Measurements from ENCODE around the gene LGALS3BP. TPM values are rescaled to one million over a fixed set of nuclear protein-coding genes. Genes with fewer than 3 reads are reported as not detected.

The LGALS3BP gene
- total and polyA plus RNA-seq, 2 of the 8 experiments (the other 6 are each of a cell fraction or from before 2014, with no cell fraction given): 56.1 to 61.6 TPM

GRCh38 chr17:78951967-78952551 lies 27.7 kb downstream of the LGALS3BP start:
- Histone ChIP-seq H3K4me2 (ENCODE audit: insufficient read depth in 1 of 2, low read depth in 2 of 2, low read length in 2 of 2) (no peak overlapping the region), H3K36me3 (ENCODE audit: control insufficient read depth in 2 of 4, insufficient read depth in 4 of 4, low read length in 3 of 4) (no peaks in the 10 kb centered on the region), H3K18ac (ENCODE audit: extremely low read depth, low read length) (no peak overlapping the region), H3K23ac (ENCODE audit: insufficient read length) (no peak overlapping the region), H3K4ac (replicated peaks; ENCODE audit: insufficient read length, low read depth, low read length) (no peak overlapping the region), H3K4me1 (replicated peaks in 1 of 4; ENCODE audit: control insufficient read depth in 3 of 4, insufficient read depth in 4 of 4, low read length in 3 of 4) (peaks cover 0 to 7% (median under 1%) of the 10 kb centered on the region in 4 experiments; a peak in 3 of 7 replicates), H2BK12ac (ENCODE audit: low read depth, low read length) (no peak overlapping the region), H2AK5ac (ENCODE audit: low read depth, low read length) (no peak overlapping the region), H3K27ac (ENCODE audit: low read depth, low read length) (no peak overlapping the region), H3K9me3 (ENCODE audit: insufficient read depth in 2 of 2, low read depth in 1 of 2, low read length in 1 of 2) (peaks cover 10 to 15% of the 10 kb centered on the region in 2 experiments; a peak in 3 of 4 replicates), H2BK20ac (ENCODE audit: low read length) (peak overlapping the region; percentile 61; the same call in 1 of the 2 replicates), H3K79me1 (ENCODE audit: low read depth, low read length) (no peaks in the 10 kb centered on the region), H3K56ac (replicated peaks; ENCODE audit: insufficient read length, low read depth, low read length) (no peak overlapping the region), H3K14ac (ENCODE audit: insufficient read length) (no peak overlapping the region), H2AFZ (ENCODE audit: low read length) (peak overlapping the region; percentile 49; the same call in 1 of the 2 replicates), H4K8ac (ENCODE audit: extremely low read depth, insufficient read depth, low read length) (no peak overlapping the region), H3K27me3 (replicated peaks in 1 of 4; ENCODE audit: control insufficient read depth in 3 of 4, extremely low read depth in 1 of 4, insufficient read depth in 3 of 4, low read length in 3 of 4) (no peaks in the 10 kb centered on the region), H4K5ac (ENCODE audit: insufficient read length, low read depth, low read length) (no peak overlapping the region), H3K23me2 (ENCODE audit: low read depth, low read length) (0 out of 2 replicates have a peak, but pooled peaks cover 1% of the 10 kb centered on the region), H2BK120ac (replicated peaks; ENCODE audit: low read depth, low read length) (no peak overlapping the region), H4K20me1 (replicated peaks in 1 of 2; ENCODE audit: control insufficient read depth in 1 of 2, insufficient read depth in 2 of 2, low read length in 2 of 2) (no peaks in the 10 kb centered on the region), H3K79me2 (ENCODE audit: control insufficient read depth in 1 of 2, insufficient read depth in 2 of 2, low read length in 2 of 2) (no peaks in the 10 kb centered on the region), H2BK15ac (ENCODE audit: low read length) (no peak overlapping the region), H2BK5ac (ENCODE audit: low read depth, low read length) (no peak overlapping the region), H3K9ac (replicated peaks in 1 of 4; ENCODE audit: extremely low read depth in 1 of 4, low read depth in 3 of 4, low read length in 3 of 4) (no peak overlapping the region), H3K4me3 (ENCODE audit: extremely low read depth in 1 of 4, insufficient read depth in 2 of 4, low read depth in 3 of 4, low read length in 4 of 4) (no peak overlapping the region), H4K91ac (replicated peaks; ENCODE audit: insufficient read length, low read length) (no peak overlapping the region)
- CTCF ChIA-PET (ENCODE audit: partially characterized antibody): interaction anchor here (0.7 to 4.2 kb wide), 7 partner anchors 9 to 629 kb away, joined by 3 to 18 read pairs (median 8); no protein-coding TSS in a partner anchor
- no peak for FAIRE-seq
- DNase-seq (ENCODE audit: low read depth in 1 of 2, low spot score in 2 of 2): no peak
- POLR2A ChIA-PET (ENCODE audit: partially characterized antibody): interaction anchor here (3.3 kb wide), 1 partner anchor 14 kb away, joined by 10 read pairs; no protein-coding TSS in a partner anchor
- WGBS, 2 experiments (ENCODE audit: extremely low coverage in 1 of 2, insufficient coverage in 1 of 2, insufficient read length in 1 of 2, insufficient replicate concordance in 2 of 2, low coverage in 1 of 2, low lambda C conversion rate in 2 of 2, missing lambda C conversion rate in 1 of 2): 78% methylated on average over 12 of the region's 12 CpGs; no CpG with 5 or more reads in 1 of the 2 experiments
- TF ChIP-seq POLR2AphosphoS5 (IDR thresholded peaks at IDR 0.05; ENCODE audit: low read depth, low read length) (no peak), GABPA (IDR thresholded peaks at IDR 0.05; ENCODE audit: borderline replicate concordance, insufficient read depth, low read length) (no peak), EP300 (IDR thresholded peaks at IDR 0.05; ENCODE audit: borderline replicate concordance in 1 of 2, low read depth in 2 of 2, low read length in 2 of 2) (no peak), SRF (IDR thresholded peaks at IDR 0.05; ENCODE audit: low read depth, low read length) (no peak), BRCA1 (IDR thresholded peaks at IDR 0.05; ENCODE audit: low read depth, low read length) (no peak), SUZ12 (IDR thresholded peaks at IDR 0.05; ENCODE audit: low read length) (no peak), RFX5 (IDR thresholded peaks at IDR 0.05; ENCODE audit: borderline replicate concordance, low read depth, low read length) (no peak), SIN3A (conservative IDR thresholded peaks at IDR 0.05 in 1 of 2, IDR thresholded peaks at IDR 0.05 in 1 of 2; ENCODE audit: low read depth in 1 of 2, low read length in 2 of 2) (no peak), CHD2 (IDR thresholded peaks at IDR 0.05; ENCODE audit: low read length) (no peak), SP1 (IDR thresholded peaks at IDR 0.05; ENCODE audit: low read depth, low read length) (no peak), CTBP2 (IDR thresholded peaks at IDR 0.05; ENCODE audit: borderline replicate concordance, insufficient read depth, insufficient read length, low read length) (no peak), ASH2L (IDR thresholded peaks at IDR 0.05; ENCODE audit: low read length) (no peak), CBX5 (IDR thresholded peaks at IDR 0.05; ENCODE audit: low read depth, low read length) (no peak)

Measured in H1 (cell line).